Hepatocyte (in vitro differentiated cells): Measurements from ENCODE around the gene LYZL2.

Experiments used
- EZH2 ChIP-seq: fragments of 200-600 bp; sonication (generic); IDR thresholded peaks from 2 replicates; pipeline ENCODE4 v1.6.1; 2016; ENCODE audit warnings: antibody characterized with exemption, mild to moderate bottlenecking, borderline replicate concordance
- TF ChIP-seq, protein P1 (sequence below): fragments of 200-600 bp; sonication (generic); IDR thresholded peaks from 2 replicates; pipeline ENCODE4 v1.5.1; 2016; ENCODE audit warnings: antibody characterized with exemption, mild to moderate bottlenecking; ENCODE audit not compliant: poor library complexity

GRCh38 chr10:30562787-30563186, 66.8 kb downstream of the LYZL2 start:
- TF ChIP-seq, protein P1, sequence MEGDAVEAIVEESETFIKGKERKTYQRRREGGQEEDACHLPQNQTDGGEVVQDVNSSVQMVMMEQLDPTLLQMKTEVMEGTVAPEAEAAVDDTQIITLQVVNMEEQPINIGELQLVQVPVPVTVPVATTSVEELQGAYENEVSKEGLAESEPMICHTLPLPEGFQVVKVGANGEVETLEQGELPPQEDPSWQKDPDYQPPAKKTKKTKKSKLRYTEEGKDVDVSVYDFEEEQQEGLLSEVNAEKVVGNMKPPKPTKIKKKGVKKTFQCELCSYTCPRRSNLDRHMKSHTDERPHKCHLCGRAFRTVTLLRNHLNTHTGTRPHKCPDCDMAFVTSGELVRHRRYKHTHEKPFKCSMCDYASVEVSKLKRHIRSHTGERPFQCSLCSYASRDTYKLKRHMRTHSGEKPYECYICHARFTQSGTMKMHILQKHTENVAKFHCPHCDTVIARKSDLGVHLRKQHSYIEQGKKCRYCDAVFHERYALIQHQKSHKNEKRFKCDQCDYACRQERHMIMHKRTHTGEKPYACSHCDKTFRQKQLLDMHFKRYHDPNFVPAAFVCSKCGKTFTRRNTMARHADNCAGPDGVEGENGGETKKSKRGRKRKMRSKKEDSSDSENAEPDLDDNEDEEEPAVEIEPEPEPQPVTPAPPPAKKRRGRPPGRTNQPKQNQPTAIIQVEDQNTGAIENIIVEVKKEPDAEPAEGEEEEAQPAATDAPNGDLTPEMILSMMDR, result no peak
- no peak for TF ChIP-seq EZH2
